H1 (cell line): ENCODE measurements around the gene DUSP11.

Experiments used
- CTCF ChIP-seq, 3 experiments: IDR thresholded peaks; 1 replicate in 2 of 3; 2 replicates in 1 of 3; pipeline versions ENCODE4 v1.5.1 to v1.6.1; 2011; ENCODE audit warnings: low read length in 3 of 3, mild to moderate bottlenecking in 3 of 3, inconsistent platforms in 2 of 3, low read depth in 1 of 3, moderate library complexity in 1 of 3; ENCODE audit not compliant: insufficient read depth in 1 of 3; ENCODE audit errors: control extremely low read depth in 1 of 3
- JUN ChIP-seq: IDR thresholded peaks from 2 replicates; pipeline ENCODE4 v1.6.1; 2011; ENCODE audit warnings: low read depth, mild to moderate bottlenecking, improper control_type of control experiment, low read length
- POLR2A ChIP-seq, 2 experiments: IDR thresholded peaks; 1 replicate in 1 of 2; 2 replicates in 1 of 2; pipeline ENCODE4 v1.6.1; 2011; ENCODE audit warnings: low read depth in 2 of 2, low read length in 2 of 2, mild to moderate bottlenecking in 2 of 2; ENCODE audit errors: control extremely low read depth in 1 of 2
- RAD21 ChIP-seq, 2 experiments: IDR thresholded peaks in 1 of 2; conservative IDR thresholded peaks in 1 of 2; 2 replicates each; pipeline ENCODE4 v1.6.1; 2011; ENCODE audit warnings: low read depth in 2 of 2, low read length in 2 of 2, improper control_type of control experiment in 1 of 2, inconsistent platforms in 1 of 2, mild to moderate bottlenecking in 1 of 2, moderate library complexity in 1 of 2
- RXRA ChIP-seq: IDR thresholded peaks from 2 replicates; pipeline ENCODE4 v1.6.1; 2011; ENCODE audit warnings: low read depth, mild to moderate bottlenecking, low read length, moderate library complexity; ENCODE audit not compliant: insufficient read depth
- ZNF274 ChIP-seq: IDR thresholded peaks from 2 replicates; pipeline ENCODE4 v1.7.0; 2012; ENCODE audit warnings: low read length, borderline replicate concordance; ENCODE audit errors: extremely low read depth
- TF ChIP-seq, protein P1 (sequence below): IDR thresholded peaks from 2 replicates; pipeline ENCODE4 v1.6.1; 2011; ENCODE audit warnings: low read length, improper control_type of control experiment

DNA sequence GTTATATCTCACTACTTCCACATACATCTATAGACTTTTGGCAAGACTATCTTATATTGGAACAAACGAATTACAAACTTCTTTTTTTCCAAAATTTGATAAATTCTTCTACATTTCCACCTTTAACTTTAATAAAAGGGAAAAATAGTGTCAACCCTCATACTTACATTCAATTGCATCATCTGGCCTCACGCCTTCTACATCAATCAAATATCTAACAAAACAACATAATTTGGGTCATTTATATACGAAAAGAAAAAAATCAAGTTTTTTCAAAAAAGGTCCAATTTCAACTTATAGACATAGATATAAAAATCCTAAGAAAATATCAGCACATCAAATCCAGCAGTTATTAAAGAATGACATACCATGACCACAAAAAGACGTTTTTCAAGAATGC is 12.9 kb downstream of the DUSP11 start:
- TF ChIP-seq CTCF (IDR thresholded peaks at IDR 0.05; ENCODE audit: control extremely low read depth in 1 of 3, insufficient read depth in 1 of 3, low read depth in 1 of 3, low read length in 3 of 3) = no peak
- TF ChIP-seq, protein P1, sequence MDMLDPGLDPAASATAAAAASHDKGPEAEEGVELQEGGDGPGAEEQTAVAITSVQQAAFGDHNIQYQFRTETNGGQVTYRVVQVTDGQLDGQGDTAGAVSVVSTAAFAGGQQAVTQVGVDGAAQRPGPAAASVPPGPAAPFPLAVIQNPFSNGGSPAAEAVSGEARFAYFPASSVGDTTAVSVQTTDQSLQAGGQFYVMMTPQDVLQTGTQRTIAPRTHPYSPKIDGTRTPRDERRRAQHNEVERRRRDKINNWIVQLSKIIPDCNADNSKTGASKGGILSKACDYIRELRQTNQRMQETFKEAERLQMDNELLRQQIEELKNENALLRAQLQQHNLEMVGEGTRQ = no peak
- TF ChIP-seq RAD21 (IDR thresholded peaks at IDR 0.05 in 1 of 2, conservative IDR thresholded peaks at IDR 0.05 in 1 of 2; ENCODE audit: low read depth in 2 of 2, low read length in 2 of 2) = no peak
- TF ChIP-seq JUN = no peak
- no peak for TF ChIP-seq POLR2A (IDR thresholded peaks at IDR 0.05; ENCODE audit: control extremely low read depth in 1 of 2, low read depth in 2 of 2, low read length in 2 of 2)
- TF ChIP-seq ZNF274 = no peak
- no peak for TF ChIP-seq RXRA
